Prostate gland (tissue), 2 donors: Measurements from ENCODE around the gene BCAT1.
A peak's percentile ranks its signal among the peaks of the same experiment; 100 is the strongest.

ENCODE experiments used
- CTCF ChIP-seq, 4 experiments: fragments of 200-600 bp in 2 of 4; fragments of 450-650 bp in 2 of 4; sonication (generic) in 2 of 4; IDR thresholded peaks; 1 replicate in 3 of 4; 2 replicates in 1 of 4; pipeline ENCODE4 v1.5.1; 2016 to 2019; ENCODE audit warnings: antibody characterized with exemption in 4 of 4, mild to moderate bottlenecking in 2 of 4, moderate library complexity in 2 of 4
- POLR2A ChIP-seq: fragments of 450-650 bp; IDR thresholded peaks from one replicate; pipeline ENCODE4 v1.6.1; 2016; ENCODE audit warnings: antibody characterized with exemption, mild to moderate bottlenecking

- TF ChIP-seq POLR2A = no peak
- TF ChIP-seq CTCF (IDR thresholded peaks at IDR 0.05) = peak in 1 of 4 experiments; percentile 29
Measured at GRCh38 chr12:24778486-24779304, 170.2 kb downstream of the BCAT1 start.
